Spleen (tissue), 11 donors: Measurements from ENCODE around the gene SSTR1. TPM values are rescaled to one million over a fixed set of nuclear protein-coding genes. Genes with fewer than 3 reads are reported as not detected.

Experiments
- DNase-seq: peaks from one replicate; pipeline ENCODE4 v3.0.0-alpha.2; 2020
- H3K27ac ChIP-seq, 8 donors: fragments of 200-600 bp; sonication (generic) in 7 of 8; 1 replicate in 4 of 8; 2 replicates in 4 of 8; pipeline versions ENCODE4 v1.5.0 to v1.8.0; 2016 to 2021; ENCODE audit warnings: inconsistent platforms in 4 of 8, mild to moderate bottlenecking in 4 of 8, moderate library complexity in 1 of 8
- H3K27me3 ChIP-seq, 7 donors: fragments of 200-600 bp; sonication (generic) in 6 of 7; replicated peaks in 1 of 7; 1 replicate in 4 of 7; 2 replicates in 3 of 7; pipeline versions ENCODE4 v1.5.0 to v1.8.0; 2016 to 2021; ENCODE audit warnings: inconsistent platforms in 3 of 7, mild to moderate bottlenecking in 1 of 7
- H3K36me3 ChIP-seq, 6 donors: fragments of 200-600 bp; sonication (generic) in 5 of 6; 1 replicate in 4 of 6; 2 replicates in 2 of 6; pipeline versions ENCODE4 v1.5.0 to v1.8.0; 2016 to 2021; ENCODE audit warnings: inconsistent platforms in 2 of 6
- H3K4me1 ChIP-seq, 6 donors: fragments of 200-600 bp; sonication (generic) in 5 of 6; 1 replicate in 3 of 6; 2 replicates in 3 of 6; pipeline versions ENCODE4 v1.5.0 to v1.8.0; 2016 to 2021; ENCODE audit warnings: inconsistent platforms in 3 of 6
- H3K4me3 ChIP-seq, 8 donors: fragments of 200-600 bp; sonication (generic) in 7 of 8; 1 replicate in 4 of 8; 2 replicates in 4 of 8; pipeline versions ENCODE4 v1.5.0 to v1.8.0; 2016 to 2021; ENCODE audit warnings: inconsistent platforms in 4 of 8, mild to moderate bottlenecking in 4 of 8, moderate library complexity in 2 of 8
- H3K9me3 ChIP-seq, 8 donors: fragments of 200-600 bp; sonication (generic) in 7 of 8; 1 replicate in 4 of 8; 2 replicates in 4 of 8; pipeline versions ENCODE4 v1.5.0 to v1.8.0; 2016 to 2021; ENCODE audit warnings: inconsistent platforms in 4 of 8
- POLR2A ChIP-seq, 3 donors: fragments of 450-650 bp; IDR thresholded peaks; one replicate each; pipeline ENCODE4 v1.5.1; 2017; ENCODE audit warnings: antibody characterized with exemption in 3 of 3, mild to moderate bottlenecking in 1 of 3
- POLR2AphosphoS5 ChIP-seq, 3 donors: sonication (generic); formaldehyde crosslinking; IDR thresholded peaks; one replicate each; pipeline ENCODE4 v1.5.1; 2017; ENCODE audit warnings: antibody characterized with exemption in 3 of 3
- WGBS, 5 donors: extraction: QIAGEN DNeasy Blood & Tissue Kit in 3 of 5; methylation state at CpG; one replicate each; pipeline versions ENCODE4 v1.1.5 to v1.1.7; 2013 to 2018; 5-methylcytosine and 5-hydroxymethylcytosine counted together
- intact Hi-C: fragments of 100-400 bp; cut with DNase I; formaldehyde crosslinking; loops from one replicate; pipeline ENCODE4 v1.15.0; 2023; ENCODE audit warnings: low total_unique reads
- polyA plus RNA-seq, 3 donors: library from polyadenylated mRNA; stranded (reverse); fragments of 200-250 nt; gene quantifications; one replicate each; pipeline ENCODE4 v1.2.1, GENCODE V29; 2013
- total RNA-seq, 7 donors: library from RNA; depleted of rRNA in 3 of 7; stranded (reverse); fragments of >200 nt in 3 of 7; fragmentation: NEBNext Ultra II Directional in 4 of 7; extraction: Animal tissue kit (Norgen Biotek cat#: 25700) in 4 of 7; gene quantifications; one replicate each; pipeline versions ENCODE4 v1.1.0 to v1.2.1, GENCODE V29; 2016 to 2021
- TF ChIP-seq, protein P1 (sequence below), 11 experiments: fragments of 200-600 bp in 7 of 11; fragments of 450-650 bp in 4 of 11; sonication (generic) in 4 of 11; IDR thresholded peaks in 8 of 11; conservative IDR thresholded peaks in 3 of 11; 1 replicate in 7 of 11; 2 replicates in 4 of 11; pipeline versions ENCODE4 v1.4.0 to v1.8.0; 2016 to 2021; ENCODE audit warnings: antibody characterized with exemption in 11 of 11, inconsistent platforms in 4 of 11, mild to moderate bottlenecking in 1 of 11
- donor health status: healthy with polysubstance abuse.
- donor health status: DM: no; HTN: no; CAD: no; lungs with moderate emphysema.
- donor health status: DM: no; HTN: no; CAD: no.
- donor health status: Bipolar disorder and iron deficiency.
- donor health status: healthy.
- donor health status: DM: no; HTN: no; CAD: no.
- donor health status: DM: yes; HTN: yes; CAD: no.

SSTR1 gene
- total and polyA plus RNA-seq, 10 donors, result 0.09 to 1.3 (median 0.67) TPM

DNA sequence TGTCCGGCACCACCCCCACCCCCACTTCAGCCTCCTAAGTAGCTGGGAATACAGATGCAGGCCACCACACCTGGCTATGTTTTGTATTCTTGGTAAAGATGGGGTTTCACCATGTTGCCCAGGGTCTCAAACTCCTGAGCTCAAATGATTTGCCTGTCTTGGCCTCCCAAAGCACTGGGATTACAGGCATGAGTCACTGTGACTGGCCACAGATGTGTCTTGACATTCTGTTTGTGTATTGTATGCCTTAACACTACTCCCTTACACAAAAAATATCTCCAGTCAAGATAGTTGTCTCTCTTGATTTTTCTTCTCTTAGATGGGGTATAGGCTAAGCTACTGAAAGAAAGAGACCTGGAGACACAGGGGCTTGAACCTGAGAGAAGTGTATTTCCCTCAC lies 30.6 kb downstream of the SSTR1 start:
- no peak overlapping the region for H3K27ac ChIP-seq
- TF ChIP-seq POLR2A (IDR thresholded peaks at IDR 0.05), result no peak
- TF ChIP-seq, protein P1, sequence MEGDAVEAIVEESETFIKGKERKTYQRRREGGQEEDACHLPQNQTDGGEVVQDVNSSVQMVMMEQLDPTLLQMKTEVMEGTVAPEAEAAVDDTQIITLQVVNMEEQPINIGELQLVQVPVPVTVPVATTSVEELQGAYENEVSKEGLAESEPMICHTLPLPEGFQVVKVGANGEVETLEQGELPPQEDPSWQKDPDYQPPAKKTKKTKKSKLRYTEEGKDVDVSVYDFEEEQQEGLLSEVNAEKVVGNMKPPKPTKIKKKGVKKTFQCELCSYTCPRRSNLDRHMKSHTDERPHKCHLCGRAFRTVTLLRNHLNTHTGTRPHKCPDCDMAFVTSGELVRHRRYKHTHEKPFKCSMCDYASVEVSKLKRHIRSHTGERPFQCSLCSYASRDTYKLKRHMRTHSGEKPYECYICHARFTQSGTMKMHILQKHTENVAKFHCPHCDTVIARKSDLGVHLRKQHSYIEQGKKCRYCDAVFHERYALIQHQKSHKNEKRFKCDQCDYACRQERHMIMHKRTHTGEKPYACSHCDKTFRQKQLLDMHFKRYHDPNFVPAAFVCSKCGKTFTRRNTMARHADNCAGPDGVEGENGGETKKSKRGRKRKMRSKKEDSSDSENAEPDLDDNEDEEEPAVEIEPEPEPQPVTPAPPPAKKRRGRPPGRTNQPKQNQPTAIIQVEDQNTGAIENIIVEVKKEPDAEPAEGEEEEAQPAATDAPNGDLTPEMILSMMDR (IDR thresholded peaks at IDR 0.05 in 8 of 11, conservative IDR thresholded peaks at IDR 0.05 in 3 of 11), result no peak
- TF ChIP-seq POLR2AphosphoS5 (IDR thresholded peaks at IDR 0.05), result no peak
- DNase-seq, result no peak
- no peaks in the 10 kb centered on the region for H3K9me3 ChIP-seq
- intact Hi-C loops, result no loop called here
- WGBS, 5 donors, result 92 to 97% (median 93%) methylated on average over 1 of the region's 1 CpG
- no peaks in the 10 kb centered on the region for H3K4me1 ChIP-seq
- H3K36me3 ChIP-seq, result no peaks in the 10 kb centered on the region
- no peak overlapping the region for H3K4me3 ChIP-seq
- H3K27me3 ChIP-seq, result no peaks in the 10 kb centered on the region

DNA sequence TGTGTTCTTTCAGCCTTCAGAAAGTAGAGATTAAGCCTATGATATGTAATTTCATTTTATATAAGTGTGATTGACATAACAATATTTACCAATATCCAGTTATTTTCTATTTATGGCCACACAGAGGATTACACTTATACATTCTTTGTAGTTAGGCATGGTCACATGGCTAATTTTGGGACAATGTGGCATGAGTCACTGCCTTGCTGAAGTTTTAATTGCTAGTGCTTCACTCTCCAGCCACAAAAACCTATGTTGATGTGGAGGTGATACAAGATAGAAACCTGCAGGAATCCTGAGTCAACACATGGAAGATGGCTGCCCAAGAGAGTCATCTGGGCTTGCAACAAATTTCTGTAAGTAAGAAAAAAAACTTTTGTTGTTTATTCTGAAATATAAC lies 31.2 kb downstream of the SSTR1 start:
- intact Hi-C loops, result no loop called here
- Histone ChIP-seq H3K36me3 (no peaks in the 10 kb centered on the region), H3K4me1 (no peaks in the 10 kb centered on the region), H3K27me3 (no peaks in the 10 kb centered on the region), H3K4me3 (no peak overlapping the region), H3K9me3 (no peaks in the 10 kb centered on the region), H3K27ac (no peak overlapping the region)
- TF ChIP-seq POLR2AphosphoS5 (IDR thresholded peaks at IDR 0.05) (no peak), POLR2A (IDR thresholded peaks at IDR 0.05) (no peak)
- TF ChIP-seq, protein P1 (IDR thresholded peaks at IDR 0.05 in 8 of 11, conservative IDR thresholded peaks at IDR 0.05 in 3 of 11), result no peak
- no peak for DNase-seq

DNA sequence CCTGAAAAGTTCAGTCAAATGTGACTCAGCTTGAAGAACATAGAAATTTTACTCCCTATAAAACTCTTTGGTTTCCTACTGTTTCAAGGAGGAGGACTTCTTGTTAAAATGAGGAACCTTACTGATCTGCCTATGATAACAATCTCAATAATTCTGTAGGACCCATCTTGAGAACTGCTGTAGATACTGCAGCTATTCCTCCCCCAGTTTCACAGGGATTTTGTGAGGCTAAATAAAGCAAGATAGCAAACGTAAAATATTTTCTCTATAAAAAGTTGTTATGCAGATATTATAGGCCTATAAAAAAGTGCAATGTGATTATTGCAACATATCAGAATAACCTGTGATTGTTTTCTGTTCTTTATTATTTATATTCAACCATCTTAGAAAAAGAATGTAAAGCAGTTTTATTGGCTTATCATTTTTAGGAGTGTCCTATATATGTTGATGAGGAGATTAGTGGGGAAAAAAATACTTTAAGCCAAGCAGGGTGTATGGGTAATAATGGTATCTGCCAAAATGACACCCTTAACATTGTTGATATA lies 36.1 kb downstream of the SSTR1 start:
- intact Hi-C loops, result no loop called here
- DNase-seq, result no peak
- Histone ChIP-seq H3K4me3 (no peak overlapping the region), H3K27me3 (no peaks in the 10 kb centered on the region), H3K9me3 (no peaks in the 10 kb centered on the region), H3K36me3 (no peaks in the 10 kb centered on the region), H3K4me1 (peaks cover 0 to 3% (median 0%) of the 10 kb centered on the region in 6 donors), H3K27ac (no peak overlapping the region)
- 70 to 80% (median 78%) methylated on average over 1 of the region's 1 CpG for WGBS, 5 donors
- TF ChIP-seq, protein P1 (IDR thresholded peaks at IDR 0.05 in 8 of 11, conservative IDR thresholded peaks at IDR 0.05 in 3 of 11), result no peak
- no peak for TF ChIP-seq POLR2A (IDR thresholded peaks at IDR 0.05)
- TF ChIP-seq POLR2AphosphoS5 (IDR thresholded peaks at IDR 0.05), result no peak

DNA sequence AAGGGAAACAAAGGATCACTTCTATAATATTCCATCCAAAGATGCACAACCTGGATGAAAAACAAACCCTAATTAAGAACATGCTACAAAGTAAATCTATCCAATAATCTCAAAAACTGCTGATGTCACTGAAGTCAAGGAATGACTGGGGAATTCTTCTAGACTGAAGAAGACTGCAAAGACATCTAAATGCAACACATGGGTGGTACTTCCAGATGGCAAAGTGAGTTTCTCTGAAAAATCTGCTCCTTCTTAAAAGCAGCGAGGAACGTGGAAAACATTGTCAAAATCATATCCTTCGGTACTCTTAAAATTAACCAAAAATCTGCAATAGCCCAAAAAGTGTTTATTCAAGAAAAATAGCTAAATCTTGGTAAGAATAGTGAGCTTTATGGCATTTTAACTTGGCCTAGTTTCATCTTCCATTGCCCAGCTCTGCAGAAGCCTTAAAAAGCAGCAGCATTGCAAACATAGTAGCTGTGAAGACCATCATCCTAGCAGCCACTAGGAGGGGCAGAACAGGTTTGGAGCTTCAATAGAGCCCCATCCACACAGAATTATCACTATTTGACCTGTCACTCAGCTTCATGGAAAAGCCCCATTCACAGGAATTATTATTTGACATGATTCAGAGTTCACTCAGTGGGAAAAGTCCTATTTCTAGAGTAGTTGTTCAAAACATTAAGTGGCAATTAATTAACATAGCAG lies 40.8 kb downstream of the SSTR1 start:
- H3K9me3 ChIP-seq, result no peaks in the 10 kb centered on the region
- H3K27me3 ChIP-seq, result peaks cover 0 to 2% (median 0%) of the 10 kb centered on the region in 7 donors
- no peak for DNase-seq
- TF ChIP-seq POLR2AphosphoS5 (IDR thresholded peaks at IDR 0.05), result no peak
- no peak for TF ChIP-seq POLR2A (IDR thresholded peaks at IDR 0.05)
- H3K36me3 ChIP-seq, result no peaks in the 10 kb centered on the region
- intact Hi-C loops, result no loop called here
- WGBS, 5 donors, result 90 to 95% (median 92%) methylated on average over 3 of the region's 3 CpGs
- peaks cover 0 to 6% (median 0%) of the 10 kb centered on the region in 6 donors for H3K4me1 ChIP-seq
- no peak overlapping the region for H3K27ac ChIP-seq
- no peak overlapping the region for H3K4me3 ChIP-seq
